NB4 (cell line): ENCODE measurements around the gene LINGO3.

ENCODE experiments used
- CTCF ChIP-seq: IDR thresholded peaks from one replicate; pipeline ENCODE4 v1.5.1; 2012; ENCODE audit warnings: low read depth, low read length
- MAX ChIP-seq: IDR thresholded peaks from 2 replicates; pipeline ENCODE4 v1.6.1; 2011; ENCODE audit warnings: low read depth, low read length
- MYC ChIP-seq: IDR thresholded peaks from 2 replicates; pipeline ENCODE4 v1.6.1; 2011; ENCODE audit warnings: low read depth, low read length
- POLR2A ChIP-seq: IDR thresholded peaks from 2 replicates; pipeline ENCODE4 v1.6.1; 2011; ENCODE audit warnings: mild to moderate bottlenecking; ENCODE audit not compliant: insufficient read length; ENCODE audit errors: extremely low read depth

- TF ChIP-seq POLR2A (no peak), CTCF (no peak), MAX (no peak), MYC (no peak)
These were observed 36.5 kb downstream of the LINGO3 start for GRCh38 chr19:2271234-2272103.
